Fibroblast of lung (primary cell): ENCODE results near the gene LATS2. TPM values are rescaled to one million over a fixed set of nuclear protein-coding genes. Genes with fewer than 3 reads are reported as not detected.
"Not testable (repeated sequence)": the region's sequence is repeated elsewhere in the genome, so short reads cannot be mapped to it uniquely, and the experiment has no call there.

Experiments used
- DNase-seq, 2 donors: peaks; one replicate each; pipeline versions ENCODE4 v3.0.0 to v3.0.0-alpha.2; 2010; ENCODE audit warnings: low read depth in 2 of 2
- H2AFZ ChIP-seq: 2 replicates; pipeline ENCODE4 v1.5.1; 2012; ENCODE audit warnings: low read length, control low read depth, inconsistent platforms
- H3K27ac ChIP-seq: 2 replicates; pipeline ENCODE4 v1.5.1; 2011; ENCODE audit warnings: low read length, control low read depth; ENCODE audit not compliant: insufficient read depth
- H3K27me3 ChIP-seq: 2 replicates; pipeline ENCODE4 v1.5.1; 2011; ENCODE audit warnings: mild to moderate bottlenecking, low read length; ENCODE audit not compliant: control insufficient read depth, insufficient read depth
- H3K36me3 ChIP-seq: 2 replicates; pipeline ENCODE4 v1.5.1; 2011; ENCODE audit warnings: low read length; ENCODE audit not compliant: control insufficient read depth, insufficient read depth
- H3K4me1 ChIP-seq: 2 replicates; pipeline ENCODE4 v1.5.1; 2011; ENCODE audit warnings: low read length; ENCODE audit not compliant: control insufficient read depth, insufficient read depth; ENCODE audit errors: extremely low read depth
- H3K4me2 ChIP-seq: 2 replicates; pipeline ENCODE4 v1.5.1; 2011; ENCODE audit warnings: low read length, control low read depth; ENCODE audit not compliant: insufficient read depth; ENCODE audit errors: extremely low read depth
- H3K4me3 ChIP-seq, 4 experiments: fragments of 200-600 bp in 1 of 4; sonication (generic) in 1 of 4; replicated peaks in 1 of 4; 2 replicates each; pipeline ENCODE4 v1.5.1; 2011 to 2016; ENCODE audit warnings: low read length in 4 of 4, low read depth in 3 of 4, mild to moderate bottlenecking in 3 of 4, control low read depth in 2 of 4, inconsistent platforms in 1 of 4, mixed read lengths in 1 of 4; ENCODE audit not compliant: insufficient read depth in 1 of 4; ENCODE audit errors: control extremely low read depth in 1 of 4
- H3K79me2 ChIP-seq: 2 replicates; pipeline ENCODE4 v1.5.1; 2012; ENCODE audit warnings: mild to moderate bottlenecking, low read length, inconsistent platforms; ENCODE audit not compliant: control insufficient read depth, insufficient read depth
- H3K9ac ChIP-seq: 2 replicates; pipeline ENCODE4 v1.5.1; 2011; ENCODE audit warnings: mild to moderate bottlenecking, low read length, control low read depth; ENCODE audit not compliant: insufficient read depth
- H3K9me3 ChIP-seq: 2 replicates; pipeline ENCODE4 v1.5.1; 2012; ENCODE audit warnings: low read depth, low read length; ENCODE audit not compliant: control insufficient read depth, insufficient read depth
- H4K20me1 ChIP-seq: 2 replicates; pipeline ENCODE4 v1.5.1; 2011; ENCODE audit warnings: low read length; ENCODE audit not compliant: control insufficient read depth, insufficient read depth; ENCODE audit errors: extremely low read depth
- CTCF ChIP-seq, 2 donors: IDR thresholded peaks in 1 of 2; conservative IDR thresholded peaks in 1 of 2; 1 replicate in 1 of 2; 2 replicates in 1 of 2; pipeline ENCODE4 v1.5.1; 2011 to 2012; ENCODE audit warnings: low read length in 2 of 2, control low read depth in 1 of 2, inconsistent platforms in 1 of 2, low read depth in 1 of 2, mild to moderate bottlenecking in 1 of 2
- EZH2 ChIP-seq: IDR thresholded peaks from 2 replicates; pipeline ENCODE4 v1.5.1; 2012; ENCODE audit warnings: low read length, control low read depth, mild to moderate bottlenecking; ENCODE audit errors: missing control alignments
- polyA plus RNA-seq, 2 donors: library from polyadenylated mRNA; depleted of rRNA in 1 of 2; stranded (reverse) in 1 of 2; unstranded in 1 of 2; fragments of >200 nt; gene quantifications; 2 replicates each; pipeline ENCODE4 v1.2.1, GENCODE V29; 2011 to 2012; ENCODE audit warnings: missing spikeins in 1 of 2
- total RNA-seq: library from RNA; depleted of rRNA; stranded (reverse); fragments of >200 nt; gene quantifications from 2 replicates; pipeline ENCODE4 v1.2.1, GENCODE V29; 2014

LATS2 gene
- total and polyA plus RNA-seq, 2 donors (not counting 1 experiment from before 2014, with no cell fraction given): 16.2 to 32.0 TPM

DNA sequence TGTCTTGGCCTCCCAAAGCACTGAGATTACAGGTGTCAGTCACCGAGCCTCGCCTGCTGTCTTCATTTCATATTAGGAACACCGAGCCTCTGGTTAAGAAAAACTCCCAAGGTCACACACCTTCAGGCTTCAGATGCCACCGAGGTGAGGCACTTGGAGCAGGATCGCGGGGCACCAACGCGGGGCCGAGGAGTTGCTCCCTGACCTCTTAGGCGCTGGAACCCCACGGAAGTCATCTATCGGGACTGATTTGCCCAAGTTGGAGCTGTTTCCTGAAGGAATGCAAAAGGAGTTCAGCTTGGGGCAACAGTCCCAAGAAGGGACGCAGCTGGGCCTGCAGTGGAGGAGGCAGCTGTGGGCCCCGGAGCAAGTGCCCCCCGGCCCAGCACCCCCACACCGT lies 108.5 kb downstream of the LATS2 start:
- H3K27me3 ChIP-seq: peaks cover 4% of the 10 kb centered on the region
- no peak for TF ChIP-seq CTCF (conservative IDR thresholded peaks at IDR 0.05 in 1 of 2, IDR thresholded peaks at IDR 0.05 in 1 of 2; ENCODE audit: low read depth in 1 of 2, low read length in 2 of 2)
- no peaks in the 10 kb centered on the region for H3K9me3 ChIP-seq

GRCh38 chr13:20948001-20948400 lies 113.4 kb downstream of the LATS2 start:
- H3K36me3 ChIP-seq, H3K4me1 ChIP-seq, H3K4me2 ChIP-seq, H3K79me2 ChIP-seq, H3K4me3 ChIP-seq, H3K9me3 ChIP-seq, H3K9ac ChIP-seq, H3K27me3 ChIP-seq, H3K27ac ChIP-seq, H4K20me1 ChIP-seq, H2AFZ ChIP-seq, DNase-seq: not testable (repeated sequence)

More for the DNA sequence above, 108.5 kb downstream of the LATS2 start:
- no peaks in the 10 kb centered on the region for H3K4me1 ChIP-seq
- no peaks in the 10 kb centered on the region for H3K79me2 ChIP-seq
- no peaks in the 10 kb centered on the region for H4K20me1 ChIP-seq
- no peak overlapping the region for H3K4me2 ChIP-seq
- no peak overlapping the region for H2AFZ ChIP-seq
- no peak overlapping the region for H3K4me3 ChIP-seq
- no peak overlapping the region for H3K9ac ChIP-seq
- no peaks in the 10 kb centered on the region for H3K36me3 ChIP-seq
- H3K27ac ChIP-seq: no peak overlapping the region
- DNase-seq: no peak

DNA sequence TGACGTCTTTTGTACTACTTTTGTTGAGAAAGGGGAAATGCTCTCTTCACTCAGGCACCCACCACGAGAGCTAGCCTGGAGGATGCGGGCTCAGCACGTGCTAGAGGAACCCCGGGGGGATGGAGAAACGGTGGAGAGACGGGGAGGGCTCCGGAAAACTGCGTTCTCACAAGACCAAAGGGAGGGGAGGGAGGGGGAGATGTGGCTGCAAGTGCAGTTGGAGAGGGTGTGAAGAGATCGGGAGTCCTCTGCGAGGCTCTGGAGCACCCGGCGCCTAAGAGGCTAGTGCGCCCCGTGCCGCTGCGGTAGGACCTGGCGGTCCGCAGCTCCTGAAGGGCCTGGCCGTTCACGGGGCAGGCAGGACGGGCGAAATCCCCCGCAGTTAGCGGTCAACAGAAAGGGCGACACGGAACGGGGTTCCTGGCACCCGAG lies 115.4 kb downstream of the LATS2 start:
- H3K4me3 ChIP-seq: peak overlapping the region in 1 of 4 experiments; percentile 35
- no peaks in the 10 kb centered on the region for H3K9me3 ChIP-seq
- H3K36me3 ChIP-seq: no peaks in the 10 kb centered on the region
- TF ChIP-seq EZH2 (no peak), CTCF (conservative IDR thresholded peaks at IDR 0.05 in 1 of 2, IDR thresholded peaks at IDR 0.05 in 1 of 2; ENCODE audit: low read depth in 1 of 2, low read length in 2 of 2) (no peak)
- peak in 1 of 2 donors; percentile 20 for DNase-seq
- peak overlapping the region; percentile 16 for H3K9ac ChIP-seq
- no peaks in the 10 kb centered on the region for H3K79me2 ChIP-seq
- no peak overlapping the region for H3K27ac ChIP-seq
- H3K4me2 ChIP-seq: peak overlapping the region; percentile 71
- H2AFZ ChIP-seq: peak overlapping the region; percentile 80
- peaks cover 7% of the 10 kb centered on the region for H3K4me1 ChIP-seq
- no peaks in the 10 kb centered on the region for H3K27me3 ChIP-seq
- H4K20me1 ChIP-seq: no peaks in the 10 kb centered on the region
